Eye (tissue), 1 donor: ENCODE data around the gene ALOX5AP.

Experiments used
- DNase-seq: peaks from one replicate; pipeline ENCODE4 v3.0.0-alpha.2; 2015

The ALOX5AP gene

DNA sequence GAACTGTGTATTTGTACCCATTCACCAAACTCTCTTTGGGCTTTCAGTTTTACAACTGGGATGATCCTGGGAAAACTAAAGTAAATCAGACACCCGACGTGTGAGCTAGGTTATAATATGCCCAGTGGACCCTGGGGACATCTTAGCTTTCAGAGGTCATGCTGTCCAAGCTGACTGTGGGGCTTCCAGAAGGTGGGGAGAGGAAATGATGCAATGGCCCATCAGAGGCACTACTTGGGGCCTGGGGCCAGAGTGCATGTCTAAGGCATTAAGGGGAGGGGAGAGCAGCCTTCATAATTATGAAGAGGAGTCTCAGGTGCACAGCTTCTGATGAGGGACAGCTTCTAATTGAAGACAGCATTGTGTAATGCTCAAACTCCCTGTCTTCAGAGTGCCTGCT, 30.9 kb downstream of the ALOX5AP start:
- no peak for DNase-seq

DNA sequence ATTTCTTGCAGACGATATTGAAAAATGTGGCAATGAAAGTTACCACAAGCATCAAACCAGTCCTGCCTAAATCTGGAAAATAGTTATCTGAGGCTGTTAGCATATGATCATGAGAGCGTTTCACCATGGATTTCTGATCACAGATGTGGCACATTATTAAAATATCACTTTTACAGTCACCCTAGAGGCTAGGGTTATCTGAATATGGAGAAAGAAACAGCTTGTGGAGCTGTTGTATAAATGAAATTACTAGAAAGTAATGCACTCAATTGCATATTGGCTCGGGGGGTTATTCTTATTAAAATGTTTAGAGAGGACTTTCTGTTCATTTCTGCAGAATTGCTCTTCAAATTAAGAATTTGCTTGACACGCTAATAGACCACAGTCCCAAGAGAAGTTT, 35.6 kb downstream of the ALOX5AP start:
- no peak for DNase-seq

DNA sequence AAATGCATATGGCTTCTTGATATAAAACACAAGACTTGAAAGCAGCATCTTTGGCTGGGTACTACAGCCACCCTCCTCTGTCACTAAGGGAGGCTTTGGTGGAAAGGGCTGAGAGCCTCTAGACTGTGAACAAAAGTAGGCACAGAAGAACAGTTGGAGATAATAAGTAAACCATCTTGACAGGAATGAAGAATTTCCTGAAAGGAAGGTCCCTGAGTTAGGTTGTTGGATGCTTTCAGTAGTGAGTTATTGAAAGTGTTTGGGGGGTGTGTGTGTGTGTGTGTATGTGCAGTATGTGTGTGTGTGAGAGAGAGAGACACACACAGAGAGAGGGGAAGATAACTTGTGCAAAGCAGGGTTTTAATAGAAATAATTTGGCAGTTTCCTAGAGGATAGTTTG, 38.2 kb downstream of the ALOX5AP start:
- no peak for DNase-seq

DNA sequence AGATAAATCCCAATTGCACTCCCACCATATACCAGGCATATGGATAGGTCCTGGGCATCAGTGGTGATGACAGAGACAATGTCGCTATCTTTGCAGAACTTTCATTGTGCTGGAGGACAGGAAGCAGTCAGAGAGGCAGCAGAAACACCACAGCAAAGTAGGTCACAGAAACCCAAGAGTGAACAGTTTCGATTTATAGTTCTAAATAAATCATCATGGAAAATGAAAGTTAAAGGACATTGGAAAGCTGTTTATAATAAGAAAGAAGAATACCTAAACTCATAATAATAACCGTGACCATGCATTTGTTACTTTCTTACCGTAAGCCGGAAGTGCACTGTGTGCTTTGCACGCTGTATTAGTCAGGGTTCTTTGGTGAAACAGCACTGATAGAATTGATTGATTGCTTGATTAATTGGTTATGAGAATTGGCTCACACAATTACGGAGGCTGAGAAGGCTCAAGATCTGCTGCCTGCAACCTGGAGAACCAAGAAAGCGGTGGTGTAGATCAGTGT, 38.9 kb downstream of the ALOX5AP start:
- DNase-seq = no peak

DNA sequence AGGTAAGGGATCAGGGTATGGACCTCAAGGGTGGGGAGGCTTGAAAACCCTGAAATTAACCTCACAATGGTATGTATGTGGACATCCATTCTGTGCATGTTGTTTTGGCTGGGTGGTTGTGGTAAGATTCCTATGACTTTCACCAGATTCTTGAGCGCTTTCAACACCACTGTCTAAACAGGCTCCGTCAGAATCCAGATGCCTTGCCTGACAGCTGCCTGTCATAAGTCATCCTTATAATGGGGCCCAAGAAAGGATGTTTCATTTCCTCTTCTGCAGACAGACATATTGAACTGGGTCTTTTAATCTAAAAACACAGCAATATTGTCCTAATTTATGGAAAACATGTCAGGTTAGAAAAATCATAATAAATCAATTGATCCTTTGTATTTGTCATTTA, 41.3 kb downstream of the ALOX5AP start:
- no peak for DNase-seq

DNA sequence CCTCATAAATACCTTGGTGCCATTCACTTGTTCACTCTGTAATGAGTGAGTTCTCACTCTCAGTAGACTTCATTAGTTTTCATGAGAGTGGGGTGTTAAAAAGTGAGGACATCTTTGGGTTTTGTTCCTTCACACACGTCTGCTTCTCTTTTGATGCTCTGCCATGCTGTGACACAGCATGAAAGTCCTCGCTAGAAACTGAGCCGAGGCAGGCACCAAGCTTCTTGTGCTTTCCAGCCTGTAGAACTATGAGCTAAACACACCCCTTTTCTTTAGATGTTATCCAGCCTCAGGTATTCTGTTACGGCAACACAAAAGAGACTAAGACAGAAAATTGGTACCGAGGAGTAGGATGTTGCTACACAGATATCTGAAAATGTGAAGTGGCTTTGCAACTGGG, 43.7 kb downstream of the ALOX5AP start:
- no peak for DNase-seq

DNA sequence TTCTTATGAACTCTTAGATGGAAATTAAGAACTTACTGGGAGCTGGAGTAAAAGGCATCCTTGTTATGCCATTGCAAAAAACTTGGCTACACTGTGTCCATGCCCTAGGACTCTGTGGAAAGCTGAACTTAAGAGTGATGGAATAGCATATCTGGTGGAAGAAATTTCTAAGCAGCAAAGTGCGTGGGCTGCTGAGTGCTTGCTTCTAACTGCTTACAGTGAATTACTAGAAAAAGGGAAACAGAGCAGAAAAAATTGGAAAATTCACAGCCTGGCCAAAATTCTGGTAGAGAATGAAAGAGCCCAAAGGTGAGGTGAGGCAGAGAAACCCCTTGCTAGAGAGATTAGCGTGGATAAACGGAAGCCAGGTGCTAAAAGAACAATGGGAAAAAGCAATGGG, 44.3 kb downstream of the ALOX5AP start:
- no peak for DNase-seq

DNA sequence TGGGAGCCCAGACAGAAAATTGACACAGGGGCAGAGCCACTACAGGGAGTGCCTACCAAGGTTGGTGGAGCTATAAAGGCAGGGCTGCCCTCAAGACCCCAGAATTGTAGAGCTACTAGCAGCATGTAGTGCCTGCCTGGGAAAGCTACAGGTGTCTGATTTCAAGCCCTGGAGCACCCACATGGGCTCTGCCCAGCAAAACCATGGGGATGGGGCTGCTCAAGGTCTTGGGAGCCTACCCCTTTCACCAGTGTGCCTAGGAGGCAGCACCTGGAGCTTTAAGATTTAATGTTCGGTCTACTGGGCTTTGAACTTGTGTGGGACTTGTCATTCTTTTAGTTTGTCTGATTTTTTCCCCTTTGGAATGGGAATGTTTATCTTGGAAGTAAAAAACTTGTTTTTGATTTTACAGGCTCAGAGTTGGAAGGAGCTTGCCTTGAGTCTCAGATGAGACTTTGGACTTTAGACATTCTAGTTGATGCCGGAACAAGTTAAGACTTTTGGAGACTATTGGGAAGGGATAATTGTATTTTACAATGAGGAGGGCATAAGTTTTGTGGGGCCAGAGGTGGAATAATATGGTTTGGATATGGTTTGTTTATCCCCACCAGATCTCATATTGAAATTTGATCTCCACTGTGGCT, 45.1 kb downstream of the ALOX5AP start:
- no peak for DNase-seq

DNA sequence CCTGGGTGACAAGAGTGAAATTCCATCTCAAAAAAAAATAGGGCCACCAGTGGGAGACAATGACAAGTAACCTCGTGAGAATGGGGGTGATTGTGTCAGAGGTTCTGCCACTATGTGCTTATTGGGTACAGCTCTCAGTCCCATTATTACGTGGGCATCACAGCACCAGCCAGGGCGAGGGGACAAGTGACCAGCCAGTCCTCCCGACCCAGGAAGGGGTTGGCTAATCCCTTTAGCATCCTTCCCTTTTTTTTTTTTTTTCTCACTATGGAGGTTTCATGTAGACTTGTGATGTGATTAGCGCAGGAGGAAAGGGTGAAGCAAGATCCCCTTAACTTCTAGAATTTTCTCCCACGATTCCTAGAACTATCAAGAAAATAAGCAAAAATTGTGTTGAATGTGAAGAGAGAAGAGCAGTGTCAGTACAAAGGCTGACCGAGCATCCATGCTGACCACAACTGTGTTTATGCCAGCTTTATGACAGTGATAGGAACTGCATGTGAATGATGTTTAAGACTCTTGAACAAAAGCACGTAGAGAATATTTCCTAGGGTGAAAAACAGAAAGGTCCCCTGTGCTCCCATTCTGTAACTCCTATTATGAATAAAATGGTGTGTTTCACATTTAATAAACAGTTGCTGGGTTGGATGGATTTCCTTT, 50.0 kb downstream of the ALOX5AP start:
- no peak for DNase-seq

DNA sequence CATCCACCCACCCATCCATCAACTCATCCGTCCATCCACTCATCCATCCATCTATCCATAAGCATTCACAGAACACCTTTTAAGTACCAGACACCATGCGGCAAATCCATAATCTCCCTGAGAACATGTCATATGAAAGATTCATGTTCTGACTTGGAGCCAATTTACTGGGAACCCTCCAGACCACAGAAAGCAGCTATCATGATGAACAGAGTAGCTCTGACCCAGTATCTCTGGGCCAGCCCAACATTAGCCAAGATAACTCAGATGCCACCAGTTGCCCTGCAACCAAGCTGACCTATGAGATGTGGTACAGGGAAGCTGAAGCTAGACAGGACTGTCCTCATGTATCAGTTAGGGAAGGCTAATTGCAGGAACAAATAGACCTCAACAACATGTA, 51.3 kb downstream of the ALOX5AP start:
- DNase-seq = no peak

DNA sequence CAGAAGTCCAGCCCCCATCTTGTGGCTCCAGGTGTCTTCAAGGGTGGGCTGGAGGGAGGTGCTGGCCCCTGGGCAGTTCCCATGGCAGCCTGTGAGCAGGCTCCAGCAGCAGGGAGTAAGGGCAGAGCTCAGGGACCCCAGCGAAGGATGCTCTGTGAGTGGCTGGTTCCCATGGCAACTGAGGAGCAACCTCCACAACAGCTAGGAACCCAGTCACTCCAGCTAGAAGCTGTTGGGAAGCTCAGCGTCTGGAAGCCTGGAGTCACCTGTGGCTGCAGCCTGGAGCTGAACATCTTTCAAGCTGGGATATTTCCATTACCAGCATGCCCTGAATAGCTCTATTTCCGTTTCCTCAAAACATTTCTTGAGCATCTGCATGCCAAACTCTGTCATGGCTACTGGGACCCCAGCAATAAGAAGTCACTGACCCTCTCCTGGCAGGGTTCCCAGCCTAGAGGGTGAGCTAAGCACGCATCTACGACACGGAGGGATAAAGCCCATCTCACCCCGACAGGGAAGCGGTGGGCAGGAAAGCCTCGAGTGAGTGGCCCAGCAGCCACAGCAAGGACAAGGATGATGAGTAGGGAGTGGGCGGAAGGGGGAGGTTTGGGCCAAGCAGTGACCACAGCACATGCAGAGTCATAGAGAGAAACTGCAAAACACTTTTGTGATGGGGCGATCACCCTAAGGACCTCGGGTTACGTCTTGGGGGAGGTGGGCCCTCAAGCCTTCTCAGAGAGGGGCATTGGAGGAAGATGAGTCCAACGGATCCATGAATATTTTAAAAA, 52.6 kb downstream of the ALOX5AP start:
- no peak for DNase-seq

DNA sequence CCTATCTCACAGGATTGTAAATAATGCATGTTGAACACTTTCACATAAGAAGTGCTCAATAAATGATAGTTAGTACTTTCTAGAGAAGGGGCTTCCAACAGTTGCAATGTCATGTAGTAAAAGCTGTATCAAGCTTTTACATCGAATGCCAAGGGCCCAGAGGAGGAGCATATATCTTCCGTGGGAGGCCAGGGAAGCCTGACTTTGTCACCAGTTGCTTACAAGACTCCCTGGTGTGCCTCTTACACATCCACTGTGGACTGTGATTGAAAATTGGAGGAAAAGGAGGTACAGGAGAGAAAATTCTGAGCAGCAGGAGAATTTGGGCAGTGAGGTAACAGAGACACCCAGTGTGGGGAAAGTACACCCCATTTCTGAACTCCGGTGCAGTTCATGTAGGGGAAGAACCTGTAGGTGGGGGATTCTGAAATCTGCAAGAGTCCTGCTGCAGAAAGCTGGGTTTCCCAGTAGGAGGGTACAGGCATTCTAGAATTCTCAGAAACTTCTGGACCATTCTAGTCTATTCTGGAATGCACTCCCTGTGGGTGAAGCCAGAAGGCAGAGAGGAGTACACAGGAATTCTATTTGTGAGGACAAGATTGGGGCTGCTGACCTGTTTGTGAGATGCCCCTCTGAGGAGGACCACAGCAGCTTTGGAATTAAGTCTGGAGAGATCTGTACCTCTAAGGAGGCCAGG, 54.0 kb downstream of the ALOX5AP start:
- DNase-seq = no peak

DNA sequence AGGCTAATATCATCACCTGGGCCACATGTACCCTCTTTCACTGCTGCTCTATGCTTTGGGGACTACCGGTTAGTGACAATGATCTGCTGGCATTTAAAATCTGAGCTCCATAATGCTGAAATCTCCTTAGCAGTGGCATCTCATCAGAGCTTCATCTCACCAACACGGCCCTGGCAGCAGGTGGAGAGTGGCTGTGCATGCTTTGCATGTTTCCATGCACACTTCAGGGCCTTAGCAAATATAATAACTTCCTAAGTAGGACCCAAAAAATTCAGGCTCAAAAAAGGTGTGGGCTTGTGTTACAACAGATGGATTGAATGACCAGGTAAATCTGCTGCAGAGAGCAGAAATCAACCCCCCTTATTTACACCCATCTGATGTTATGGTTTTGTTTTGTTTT, 55.2 kb downstream of the ALOX5AP start:
- DNase-seq = no peak

DNA sequence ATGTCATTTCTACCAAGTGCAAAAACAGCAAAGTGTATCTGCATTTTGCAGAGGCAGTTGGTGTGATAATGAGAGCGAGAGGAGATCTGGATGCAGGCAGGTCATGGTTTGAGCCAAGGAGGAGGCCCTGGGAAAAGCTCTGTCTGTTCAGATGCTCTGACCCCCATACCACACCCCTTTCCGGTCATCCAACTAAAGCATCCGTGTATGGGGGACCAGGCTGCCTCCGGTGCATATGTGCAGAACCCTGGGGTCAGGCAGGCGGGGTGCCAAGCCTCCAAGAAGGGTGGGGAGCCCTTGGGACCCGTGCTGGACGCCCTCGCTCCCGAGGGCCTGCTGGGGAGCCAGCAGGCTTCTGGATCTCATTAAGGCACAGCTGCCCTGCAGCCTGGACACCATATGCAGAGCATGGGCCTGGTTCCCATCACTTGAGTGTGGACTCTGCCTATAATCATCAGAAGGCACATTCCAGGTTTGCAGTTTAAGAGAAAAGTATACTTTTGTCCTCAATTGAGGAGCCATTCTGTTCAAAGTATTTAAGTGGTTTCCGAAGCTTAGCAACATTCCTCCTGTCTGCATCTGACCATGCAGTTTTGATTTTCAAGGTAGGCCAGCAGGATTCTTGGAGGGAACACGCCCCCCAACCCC, 56.1 kb downstream of the ALOX5AP start:
- DNase-seq = peak; percentile 61

DNA sequence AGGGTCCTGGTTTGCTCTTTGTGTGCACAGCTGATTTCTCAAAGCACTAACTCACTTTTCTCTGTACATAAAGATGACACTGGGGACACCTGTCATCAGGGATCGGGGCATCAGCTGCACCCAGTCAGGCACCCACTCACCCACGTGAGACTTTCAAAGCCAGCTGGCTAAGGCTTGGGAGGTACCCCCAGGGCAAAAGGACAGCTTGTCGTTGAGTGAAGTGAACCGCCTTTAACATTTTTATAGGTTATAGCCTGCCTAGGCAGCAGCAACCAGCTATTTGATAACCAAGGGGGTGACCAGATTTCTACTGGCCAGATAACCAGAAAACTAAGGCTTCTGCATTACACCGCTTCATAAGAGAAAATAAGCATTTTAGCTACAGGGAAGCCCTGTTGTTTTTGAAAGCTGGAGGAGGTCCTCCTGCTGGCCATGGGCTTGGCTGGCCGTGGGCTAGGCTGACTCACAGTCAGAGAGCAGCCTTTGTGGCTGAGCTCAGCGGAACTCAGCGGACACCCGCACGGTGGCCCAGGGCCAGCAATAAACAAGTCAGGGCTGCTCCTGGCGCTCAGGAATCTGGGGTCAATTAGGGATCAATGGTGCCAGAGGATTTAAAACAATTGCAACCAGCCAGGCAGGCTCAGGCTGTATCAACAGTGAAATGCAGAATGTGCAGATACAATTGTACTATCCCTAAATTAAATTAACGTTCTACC, 57.1 kb downstream of the ALOX5AP start:
- peak; percentile 81 for DNase-seq

DNA sequence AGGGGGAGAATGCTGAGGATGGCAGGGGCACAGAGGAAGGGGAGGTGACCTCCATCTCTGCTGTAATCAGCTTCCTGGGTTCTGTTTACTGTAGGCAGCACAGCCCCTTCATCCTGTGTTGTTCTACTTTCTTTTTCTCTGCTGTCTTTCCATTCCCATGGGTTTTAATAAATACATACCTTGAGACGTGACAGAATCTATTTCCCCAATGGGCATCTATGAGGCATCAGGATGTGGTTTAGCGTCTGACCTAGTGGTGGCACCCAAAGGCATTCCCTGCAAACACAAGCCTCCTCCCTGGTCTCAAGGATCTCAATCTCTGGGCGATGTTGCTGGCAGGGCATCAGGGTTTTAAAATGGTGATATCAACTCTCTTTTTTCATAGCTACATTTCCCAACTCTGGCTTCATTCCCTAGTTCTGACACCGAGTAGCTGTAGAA, 60.8 kb downstream of the ALOX5AP start:
- no peak for DNase-seq

DNA sequence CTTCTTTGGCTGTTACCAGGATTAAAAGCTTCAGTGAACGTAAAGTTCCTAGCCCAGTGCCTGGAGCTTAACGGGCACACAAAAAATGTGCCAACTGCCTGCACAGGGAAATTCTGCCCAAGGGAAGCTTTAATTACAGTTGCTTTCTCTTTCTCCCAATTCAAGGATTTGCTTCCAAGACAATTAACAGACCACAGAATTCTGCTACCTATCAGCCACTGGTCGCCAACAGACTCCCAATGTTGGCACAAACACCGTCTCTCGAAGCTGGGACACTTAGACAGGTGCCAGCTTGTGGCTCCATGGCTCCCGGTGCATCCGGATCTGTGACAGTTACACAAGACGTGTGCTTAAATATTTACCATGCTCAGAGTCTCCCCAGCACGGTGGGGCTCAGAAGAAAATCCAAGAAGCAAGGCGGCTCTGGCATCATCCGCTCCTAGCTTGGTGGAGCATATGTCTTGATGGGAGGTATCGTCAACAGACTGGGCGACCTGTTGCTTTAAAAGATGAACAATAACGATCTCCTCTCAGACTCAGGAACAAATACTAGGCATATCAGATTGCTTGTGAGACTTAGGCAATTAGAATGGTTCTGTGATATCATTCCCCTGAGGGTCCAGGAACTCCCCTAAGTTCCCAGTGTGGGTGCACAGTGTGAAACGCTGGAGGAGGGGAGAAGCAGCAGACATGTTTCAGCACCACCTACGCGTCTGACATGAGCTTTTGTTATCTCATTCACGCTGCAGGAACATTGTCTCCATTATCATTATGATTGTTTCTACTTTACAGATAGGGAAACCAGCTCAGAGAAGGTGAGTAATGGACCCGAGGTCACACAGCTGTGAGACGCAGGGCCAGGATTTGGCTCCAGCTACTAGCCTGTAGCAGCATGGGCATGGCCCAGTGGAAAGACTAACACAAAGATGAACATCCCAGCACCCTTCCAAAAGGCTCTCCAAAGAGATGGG, 61.6 kb downstream of the ALOX5AP start:
- DNase-seq = no peak

DNA sequence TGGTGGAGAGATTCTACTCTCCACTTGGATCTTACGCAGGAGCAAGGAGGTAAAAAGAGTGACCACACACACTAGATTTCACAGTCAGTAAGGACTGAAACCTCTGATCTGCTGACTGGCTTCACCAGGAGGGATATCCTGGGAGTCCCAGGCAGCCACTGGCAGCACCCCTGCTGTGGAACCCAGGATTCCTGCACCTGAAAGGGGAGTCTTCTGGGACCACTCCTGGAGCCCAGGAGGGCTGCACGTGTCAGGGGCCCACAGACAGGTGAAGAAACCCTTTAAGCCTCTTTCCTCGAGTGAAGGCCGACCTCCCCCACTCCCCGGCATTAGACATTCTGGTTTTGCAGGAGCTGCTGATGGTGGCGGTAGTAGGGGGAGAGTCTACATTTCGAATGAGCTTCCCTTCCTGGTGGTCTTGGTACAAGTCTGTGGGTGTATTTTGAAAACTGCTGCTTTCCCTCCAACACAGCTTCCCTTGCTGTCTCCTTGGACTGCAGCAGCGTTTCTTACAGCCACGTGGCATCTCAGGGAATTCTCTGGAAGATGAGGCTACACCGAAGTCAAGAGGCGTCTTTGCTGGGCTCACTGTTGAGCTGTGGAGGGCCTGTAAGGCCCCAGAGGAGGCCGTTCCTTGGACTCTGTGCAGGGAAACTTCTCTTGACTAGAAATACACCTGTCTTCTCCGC, 62.6 kb downstream of the ALOX5AP start:
- DNase-seq = no peak

DNA sequence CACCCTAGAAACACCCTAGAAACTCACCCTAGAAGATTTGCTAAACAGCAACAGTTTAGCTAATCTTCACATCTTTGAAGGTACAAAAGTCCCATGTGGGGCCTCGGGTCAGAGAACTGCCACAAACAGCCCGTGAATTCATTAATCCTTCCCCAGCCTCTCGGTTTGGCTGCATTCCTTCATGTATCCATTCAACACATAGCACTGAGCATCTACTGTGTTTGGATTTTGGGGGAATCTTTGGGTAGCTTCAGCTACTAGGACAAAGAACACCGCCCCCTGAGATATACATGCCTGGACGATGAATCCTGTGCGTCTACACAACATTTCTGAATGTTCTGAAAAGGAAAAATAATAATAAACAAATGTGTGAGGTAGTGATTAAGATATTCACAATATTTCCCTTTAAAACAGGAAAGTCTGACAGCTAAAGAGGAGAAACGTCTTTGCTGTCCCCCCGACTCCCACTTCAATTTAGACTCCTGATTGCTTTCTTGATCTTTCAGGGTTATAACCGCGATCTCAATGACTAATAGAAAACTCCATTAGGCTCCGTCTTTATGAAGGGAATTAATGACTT, 63.5 kb downstream of the ALOX5AP start:
- no peak for DNase-seq

DNA sequence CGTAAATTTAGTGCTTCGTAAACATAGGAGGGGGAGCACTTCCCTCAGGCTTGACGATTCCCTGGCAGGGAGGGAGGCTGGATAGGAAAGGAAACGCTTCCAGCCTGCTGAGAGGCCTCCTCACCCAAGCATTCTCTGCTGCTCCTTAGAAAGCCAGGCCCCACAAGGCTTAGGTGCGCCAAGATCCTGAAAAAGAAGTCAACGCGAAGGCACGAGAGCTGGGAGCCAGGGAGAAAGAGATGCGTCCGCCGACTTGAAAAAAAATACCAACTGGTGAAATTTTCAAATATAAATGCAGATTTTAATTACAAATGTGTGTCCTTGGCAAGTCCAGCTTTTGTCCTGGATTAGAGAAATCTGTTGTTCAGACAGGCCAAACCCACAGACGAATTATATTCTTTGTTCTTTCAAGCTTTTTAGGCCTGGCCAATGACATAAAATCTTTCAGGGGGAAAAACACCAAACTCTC, 64.0 kb downstream of the ALOX5AP start:
- DNase-seq = no peak
